HG02763 (cell line): Measurements from ENCODE around the gene MRPS34.

Experiments
- ATAC-seq: cut with Tn5 transposase; IDR thresholded peaks from one replicate; pipeline ENCODE4 v1.9.1; 2021; ENCODE audit warnings: mild to moderate bottlenecking, moderate library complexity; ENCODE audit not compliant: unreplicated experiment

Gene MRPS34

DNA sequence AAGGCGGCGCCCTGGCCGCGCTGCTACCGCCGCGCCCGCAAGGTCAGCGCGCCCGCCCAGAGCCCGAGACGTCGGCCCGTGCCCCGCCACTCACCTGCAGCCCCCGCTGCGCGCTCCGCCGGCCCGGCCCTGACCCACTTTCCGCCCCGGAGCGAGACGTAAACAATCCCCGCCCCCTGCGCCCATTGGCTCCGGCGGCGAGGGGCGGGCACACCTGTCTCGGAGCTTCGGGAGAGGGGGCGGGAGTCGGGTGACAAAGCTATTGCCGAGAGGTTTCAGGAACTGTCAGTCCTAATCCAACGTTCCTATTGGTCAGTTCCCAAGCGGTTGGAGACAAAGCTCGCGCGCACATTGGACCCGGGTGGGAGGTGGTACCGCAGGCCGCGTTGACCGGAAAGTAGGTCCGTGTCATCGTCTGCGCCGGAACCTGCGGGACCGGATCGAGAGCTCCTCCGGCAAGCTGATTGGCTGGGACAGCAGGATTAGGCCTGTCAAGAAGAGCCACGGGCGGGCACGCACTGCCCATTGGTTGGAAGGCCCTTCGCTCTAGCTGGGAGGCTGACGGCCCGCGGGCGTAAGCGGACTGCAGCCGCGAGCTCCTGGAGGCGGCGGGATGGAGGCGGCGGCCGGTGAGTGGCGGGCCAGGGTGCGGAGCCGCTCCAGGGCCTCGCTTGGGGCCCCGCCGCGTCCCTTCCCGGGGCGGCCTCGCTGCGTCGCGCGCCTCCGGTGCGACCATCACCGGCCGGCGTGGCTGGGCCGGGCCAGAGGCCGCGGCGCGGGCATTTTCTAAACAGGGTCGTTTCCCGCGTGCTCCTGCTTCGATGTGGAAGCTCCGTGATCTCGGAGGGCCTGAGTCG lies 9.7 kb upstream of the MRPS34 start, which contains the start of the genes NUBP2 and SPSB3:
TSS of gene NUBP2 (plus strand) at position 553 of the 857 bp plus-strand sequence. CDS start at position 614, 61 bp downstream.
TSS of gene SPSB3 (minus strand) at position 164 of the 857 bp plus-strand sequence. CDS start 1,088 bp downstream, outside the sequence.
- ATAC-seq, result peak; percentile 87

DNA sequence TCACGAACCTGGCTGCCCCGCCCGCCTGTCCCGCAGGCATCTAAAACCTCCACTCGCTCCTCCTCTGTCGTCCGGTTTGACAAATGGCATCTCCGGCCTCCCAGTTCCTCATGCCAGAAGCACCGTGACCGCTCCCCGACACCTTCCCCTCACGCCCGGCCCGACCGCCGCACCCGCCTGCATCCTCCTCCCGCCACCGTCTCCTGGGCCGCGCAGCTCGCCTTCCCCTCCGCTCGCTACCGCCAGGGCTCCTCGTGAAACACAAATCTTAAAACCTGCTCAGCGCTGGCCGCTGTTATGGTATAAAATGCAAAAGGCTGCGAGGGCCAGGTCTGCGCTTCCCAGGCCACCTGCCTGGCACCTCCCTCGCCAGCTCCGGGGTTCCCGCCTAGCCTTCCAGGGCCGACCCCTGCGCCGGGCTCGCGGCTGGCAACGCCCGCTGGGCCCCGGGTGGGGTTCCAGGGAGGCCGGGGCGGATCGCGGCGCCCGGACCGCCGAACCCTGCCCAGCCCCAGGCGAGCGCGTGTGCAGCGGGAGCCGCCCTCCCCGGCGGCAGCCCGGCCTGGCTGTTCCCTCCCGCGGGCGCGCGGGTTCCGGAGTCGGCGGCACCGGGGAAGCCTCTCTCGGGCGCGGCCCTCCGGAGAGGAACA lies 8.9 kb upstream of the MRPS34 start:
- ATAC-seq, result peak; percentile 1

DNA sequence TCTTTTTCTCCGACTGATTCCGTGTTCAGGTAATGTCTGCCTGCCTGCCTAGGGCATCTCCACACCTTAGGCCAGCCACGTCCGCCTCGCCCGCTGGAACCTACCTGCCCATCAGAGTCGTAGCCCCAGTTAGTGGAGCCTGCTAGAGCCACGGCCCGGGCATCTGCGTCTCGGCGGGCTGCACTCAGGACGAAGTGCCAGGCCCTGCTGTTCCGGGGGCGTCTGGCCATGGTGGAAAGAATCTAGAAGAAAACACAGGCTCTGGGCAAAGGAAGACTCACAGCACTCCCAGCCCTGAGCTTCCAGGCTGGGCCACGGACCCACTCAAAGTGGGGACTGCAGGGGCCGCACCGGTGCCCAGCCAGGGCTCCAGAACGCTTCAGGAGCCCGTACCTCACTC lies 8.3 kb upstream of the MRPS34 start:
- no peak for ATAC-seq

DNA sequence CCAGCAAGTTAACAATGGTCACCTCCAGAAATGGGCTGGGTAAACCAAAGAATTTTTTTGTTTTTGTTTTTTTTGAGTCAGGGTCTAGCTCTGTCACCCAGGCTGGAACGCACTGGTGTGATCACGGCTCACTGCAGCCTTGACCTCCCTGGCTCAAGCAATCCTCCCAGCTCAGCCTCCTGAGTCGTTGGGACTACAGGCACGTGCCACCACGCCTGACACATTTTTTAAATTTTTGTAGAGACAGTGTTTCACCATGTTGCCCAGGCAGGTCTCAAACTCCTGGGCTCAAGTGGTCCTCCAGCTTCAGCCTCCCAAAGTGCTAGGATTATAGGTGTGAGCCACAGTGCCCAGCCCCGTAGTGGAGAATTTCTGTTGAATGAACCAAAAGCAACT lies 7.7 kb upstream of the MRPS34 start:
- ATAC-seq, result no peak

DNA sequence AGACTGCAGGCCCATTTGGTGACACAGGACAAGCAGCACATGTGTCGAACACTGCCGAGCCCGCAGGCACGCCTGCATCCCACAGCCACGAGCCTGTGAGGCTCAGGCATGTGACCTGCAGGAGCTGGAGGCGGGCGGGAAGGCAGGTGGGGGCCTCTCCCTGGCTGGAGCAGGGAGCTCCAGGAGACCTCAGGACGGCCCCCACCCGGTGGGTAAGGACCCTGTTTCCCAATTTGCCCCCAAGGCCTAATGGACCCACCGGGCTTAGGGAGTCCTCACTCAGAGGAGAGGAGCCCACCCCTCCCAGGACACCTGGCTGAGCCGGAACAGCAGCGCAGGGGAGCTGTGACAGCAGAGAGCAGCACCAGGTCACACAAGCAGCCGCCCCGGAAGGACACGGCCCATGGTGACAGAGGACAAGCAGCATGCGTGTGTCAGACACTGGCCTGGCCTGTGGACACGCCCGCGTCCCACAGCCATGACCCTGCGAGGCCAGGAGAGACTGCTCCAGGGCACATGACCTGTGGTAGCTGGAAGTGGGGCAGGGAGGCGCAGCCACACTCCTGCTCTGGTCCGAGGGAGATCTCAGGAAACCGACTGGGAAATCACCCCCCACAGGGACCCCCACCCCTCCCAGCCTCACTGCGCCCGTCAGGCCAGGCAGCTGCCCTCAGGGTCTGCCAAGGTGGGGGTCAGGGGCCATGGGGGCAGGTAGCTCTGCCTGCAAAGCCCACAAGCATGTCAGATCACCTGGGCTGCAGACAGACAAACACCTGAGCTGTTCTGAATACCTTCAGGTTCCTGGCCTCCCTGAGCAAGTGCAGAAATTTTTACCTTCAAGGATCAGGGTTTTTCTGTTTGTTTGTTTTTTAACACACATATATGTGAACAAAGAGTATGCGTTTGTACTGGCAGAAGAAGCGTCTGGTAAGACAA lies 7.1 kb upstream of the MRPS34 start:
- no peak for ATAC-seq

DNA sequence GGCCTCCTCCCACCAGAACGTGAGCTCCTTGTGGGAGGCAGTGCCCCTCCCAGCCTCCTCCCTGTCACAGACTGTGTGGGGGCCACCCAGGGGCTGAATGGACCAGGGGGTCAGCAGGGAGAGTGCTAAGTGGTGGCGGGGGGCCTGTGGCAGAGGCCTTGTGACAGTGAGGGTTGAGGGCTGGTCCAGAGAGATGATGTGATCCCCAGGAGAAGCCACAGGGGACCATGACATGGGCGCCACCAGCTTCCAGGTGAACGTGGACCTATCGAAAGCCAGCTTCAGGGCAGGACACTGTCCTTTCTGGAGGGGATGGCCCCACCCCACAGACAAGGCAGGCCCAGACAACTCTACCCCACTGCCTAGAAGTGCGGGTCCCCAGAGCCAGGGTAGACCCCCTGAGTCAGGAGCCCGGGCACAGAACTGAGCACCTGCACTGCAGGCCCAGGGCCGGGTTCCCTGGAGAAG lies 6.3 kb upstream of the MRPS34 start:
- ATAC-seq, result no peak

DNA sequence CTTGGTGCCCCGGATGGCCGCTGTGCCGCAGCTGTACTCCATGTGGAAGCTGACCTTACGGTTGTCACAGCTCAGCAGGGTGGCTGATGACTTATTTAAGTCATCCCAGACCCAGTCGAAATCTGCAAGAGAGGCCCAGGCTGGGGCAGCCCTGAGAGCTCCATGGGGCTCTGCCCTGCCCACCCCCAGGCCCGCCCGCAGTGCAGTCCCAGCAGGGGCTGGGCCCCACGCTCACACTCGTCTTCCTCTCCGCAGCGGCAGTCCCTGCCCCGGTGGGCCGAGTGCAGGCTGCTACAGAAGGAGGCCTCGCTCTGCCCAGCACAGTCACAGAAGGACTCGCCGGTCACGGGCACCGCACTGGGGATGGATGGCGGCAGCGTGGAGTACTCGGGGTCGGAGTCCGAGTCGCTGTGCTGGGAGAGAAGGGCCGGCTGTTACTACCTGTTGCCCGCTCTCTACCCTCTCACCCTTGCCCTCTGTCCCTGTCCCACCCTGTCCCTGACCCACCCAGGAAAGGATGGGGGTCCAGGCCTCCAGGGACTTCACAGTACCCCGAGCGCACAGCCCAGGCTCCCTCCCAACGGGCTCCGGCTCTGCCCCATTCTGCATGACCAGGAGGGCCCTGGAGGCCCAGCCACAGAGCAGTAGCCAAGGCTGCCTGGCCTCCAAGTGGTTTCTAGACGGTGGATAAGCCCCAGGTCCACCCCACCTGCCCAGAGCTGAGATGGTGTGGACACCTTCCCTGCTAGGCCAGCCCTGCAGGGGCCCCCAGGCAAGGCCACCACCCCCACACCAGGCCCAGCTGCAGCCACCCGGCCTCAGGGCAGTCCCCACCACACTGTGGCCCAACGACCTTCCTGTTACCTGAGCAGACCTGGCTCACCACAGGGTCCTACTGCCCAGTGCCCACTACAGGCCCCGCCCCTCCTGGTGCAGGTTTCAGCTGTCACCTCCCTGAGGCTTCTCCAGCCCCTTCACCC lies 5.6 kb upstream of the MRPS34 start:
- no peak for ATAC-seq

DNA sequence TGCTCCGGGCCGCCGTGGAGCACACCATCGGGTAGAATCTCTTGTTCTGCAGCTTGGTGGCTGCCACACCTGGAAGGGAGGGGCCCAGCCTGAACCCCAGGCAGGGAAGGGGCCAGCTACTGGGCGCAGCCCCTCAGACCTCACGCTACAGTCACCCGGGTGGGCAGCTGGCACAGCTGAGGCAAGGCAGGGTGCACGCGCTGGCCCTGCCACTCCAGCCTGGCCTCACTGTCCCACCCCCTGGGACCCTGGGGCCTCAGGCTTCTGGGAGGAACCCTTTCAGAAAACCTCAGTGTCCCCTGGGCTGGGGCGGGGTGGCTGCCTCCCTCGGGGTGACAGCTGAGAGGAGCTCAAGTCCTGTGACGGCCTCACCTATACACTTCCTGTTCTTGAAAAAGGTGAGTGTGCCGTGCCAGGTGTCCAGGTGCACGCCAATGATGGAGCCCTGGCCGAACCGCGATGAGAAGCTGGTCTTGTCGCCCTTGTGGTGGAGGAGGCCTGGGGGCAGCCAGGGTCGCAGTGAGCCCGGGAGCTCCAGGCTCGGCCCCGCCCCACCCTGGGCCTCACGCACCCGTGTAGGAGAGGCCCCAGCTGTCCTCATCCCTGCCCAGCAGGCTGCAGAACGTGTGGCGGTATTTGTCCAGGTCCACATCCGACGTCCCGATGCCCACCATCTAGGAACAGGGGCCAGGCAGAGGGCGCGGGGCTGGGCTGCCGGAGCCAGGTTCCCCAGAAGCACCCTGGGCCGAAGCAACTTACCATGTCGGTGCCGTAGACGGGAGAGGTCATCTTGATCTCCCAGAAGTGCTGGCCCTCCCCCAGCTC lies 4.7 kb upstream of the MRPS34 start:
- no peak for ATAC-seq

DNA sequence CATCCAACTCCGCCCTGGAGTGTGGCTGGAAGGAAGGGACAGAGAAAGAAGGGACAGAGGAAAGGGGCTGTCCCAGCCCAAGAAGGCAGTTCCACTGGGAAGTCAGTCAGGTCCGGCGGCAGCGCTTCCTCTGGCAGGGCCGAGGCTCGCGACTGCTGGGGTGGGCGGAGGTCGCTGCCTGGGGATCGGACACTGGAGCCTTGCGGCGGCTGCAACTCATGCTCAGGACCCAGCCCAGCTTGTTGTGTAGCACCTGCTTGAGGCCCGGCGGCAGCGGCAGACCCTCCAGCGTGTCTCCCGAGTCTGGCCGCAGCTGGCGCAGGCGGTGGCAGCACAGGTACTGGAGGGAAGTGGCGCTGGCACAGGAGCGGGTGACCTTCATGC lies 4.0 kb upstream of the MRPS34 start:
- ATAC-seq, result no peak

DNA sequence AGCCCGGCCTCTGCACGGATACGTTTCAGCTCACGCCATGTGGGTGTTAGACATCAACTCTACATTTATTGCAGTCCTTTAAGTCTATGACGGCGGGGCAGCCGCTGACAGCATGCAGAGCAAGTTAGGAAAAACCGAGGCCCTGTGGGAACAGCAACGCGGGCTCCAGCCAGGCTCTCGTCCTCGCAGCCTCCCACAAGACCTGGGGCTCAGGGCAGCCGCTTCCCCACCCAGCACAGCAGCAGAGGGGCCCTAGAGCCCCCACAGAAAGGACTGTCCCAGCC lies 3.7 kb upstream of the MRPS34 start:
- no peak for ATAC-seq

DNA sequence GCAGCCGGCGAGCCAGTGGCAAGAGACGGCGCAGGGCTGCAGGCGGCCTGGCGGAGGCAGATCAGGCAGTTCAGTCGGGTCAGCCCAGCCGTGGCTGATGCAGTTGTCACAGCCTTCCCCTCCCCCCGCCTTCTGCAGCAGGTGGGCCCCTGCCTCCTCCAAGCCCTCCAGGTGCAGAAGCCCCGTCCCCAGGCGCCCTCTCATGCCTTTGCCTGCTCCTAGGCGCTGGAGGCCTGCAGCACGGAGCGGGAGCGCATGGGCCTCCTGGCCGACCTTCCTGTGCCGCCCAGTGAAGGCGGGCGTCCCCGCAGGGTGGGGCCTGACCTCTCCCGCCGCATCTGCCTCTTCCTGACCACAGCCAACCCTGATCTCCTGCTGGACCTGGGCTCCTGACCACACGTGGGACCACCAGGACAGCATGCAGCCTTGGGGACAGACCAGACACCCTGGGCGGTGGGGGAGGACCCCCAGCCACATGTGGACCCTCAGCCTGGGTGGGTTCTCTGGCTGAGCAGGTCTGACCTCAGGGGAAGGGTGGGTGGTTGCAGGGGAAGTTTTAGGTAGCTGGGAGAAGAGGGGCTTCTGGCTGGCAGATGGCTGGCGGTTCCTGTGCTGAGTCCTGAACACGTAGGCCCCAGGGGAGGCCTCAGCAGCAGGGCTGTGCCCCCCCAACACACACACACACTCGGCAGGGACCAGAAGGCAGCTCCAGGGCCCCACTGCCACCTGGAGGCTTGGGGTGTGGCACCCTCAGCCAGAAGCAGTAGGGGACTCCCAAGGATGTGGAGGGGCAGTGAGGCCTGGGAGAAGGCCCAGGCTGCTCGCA lies 3.1 kb upstream of the MRPS34 start:
- no peak for ATAC-seq

DNA sequence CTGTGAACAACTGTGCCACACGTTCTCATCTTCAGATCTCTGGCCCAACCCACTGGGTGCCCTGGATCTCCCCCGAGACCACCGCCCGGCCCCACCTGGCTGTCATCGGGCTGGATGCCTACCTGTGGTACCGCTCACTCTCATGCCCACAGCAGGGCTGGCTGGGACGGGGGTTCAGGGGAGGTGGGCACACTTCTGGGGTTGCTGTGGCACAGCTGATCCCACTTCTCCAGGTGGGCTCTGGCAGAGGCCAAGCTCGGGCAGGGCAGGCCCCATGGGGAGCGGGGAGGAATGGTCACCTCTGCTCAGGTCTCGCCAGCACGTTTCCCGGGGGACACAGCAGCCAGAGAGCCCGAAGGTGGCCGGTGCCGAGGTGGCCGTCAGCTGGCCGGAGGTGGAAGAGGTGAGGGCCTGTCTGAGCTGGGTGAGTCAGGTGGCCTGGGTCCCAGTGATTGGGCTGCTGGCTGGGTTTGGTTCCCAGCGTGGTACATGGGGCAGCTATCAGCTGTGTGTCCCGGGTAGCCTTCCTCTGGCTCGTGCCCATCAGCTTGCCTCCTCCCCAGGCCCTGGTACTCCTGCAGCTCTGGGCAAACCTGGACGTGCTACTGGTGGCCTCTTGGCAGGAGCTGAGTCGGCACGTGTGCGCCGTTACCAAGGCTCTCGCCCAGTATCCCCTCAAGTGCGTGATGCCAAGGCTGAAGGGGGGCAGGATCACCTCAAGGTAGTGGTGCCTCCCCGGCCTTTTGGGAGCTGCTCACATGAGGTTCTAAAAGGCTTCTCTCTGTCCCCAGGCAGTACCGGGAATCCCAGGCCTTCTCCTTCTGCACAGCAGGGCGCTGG lies 2.3 kb upstream of the MRPS34 start:
- ATAC-seq, result no peak

DNA sequence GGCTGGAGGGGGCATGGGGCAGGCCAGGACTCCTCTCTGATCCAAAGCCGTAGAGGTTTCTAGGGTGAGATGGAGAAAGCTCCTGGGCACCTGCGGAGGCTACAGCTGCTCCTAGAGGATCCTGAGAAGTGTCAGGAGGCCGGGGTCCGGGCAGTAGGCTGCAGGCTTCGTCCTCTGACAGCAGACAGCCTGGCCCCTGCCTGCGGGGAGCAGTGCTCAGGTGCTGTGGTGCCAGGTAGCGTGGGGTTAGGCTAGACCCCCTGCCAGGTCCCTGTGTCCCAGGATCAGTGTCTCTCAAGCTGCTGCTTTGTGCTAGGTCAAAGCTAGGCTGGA lies 1.5 kb upstream of the MRPS34 start:
- ATAC-seq, result no peak

DNA sequence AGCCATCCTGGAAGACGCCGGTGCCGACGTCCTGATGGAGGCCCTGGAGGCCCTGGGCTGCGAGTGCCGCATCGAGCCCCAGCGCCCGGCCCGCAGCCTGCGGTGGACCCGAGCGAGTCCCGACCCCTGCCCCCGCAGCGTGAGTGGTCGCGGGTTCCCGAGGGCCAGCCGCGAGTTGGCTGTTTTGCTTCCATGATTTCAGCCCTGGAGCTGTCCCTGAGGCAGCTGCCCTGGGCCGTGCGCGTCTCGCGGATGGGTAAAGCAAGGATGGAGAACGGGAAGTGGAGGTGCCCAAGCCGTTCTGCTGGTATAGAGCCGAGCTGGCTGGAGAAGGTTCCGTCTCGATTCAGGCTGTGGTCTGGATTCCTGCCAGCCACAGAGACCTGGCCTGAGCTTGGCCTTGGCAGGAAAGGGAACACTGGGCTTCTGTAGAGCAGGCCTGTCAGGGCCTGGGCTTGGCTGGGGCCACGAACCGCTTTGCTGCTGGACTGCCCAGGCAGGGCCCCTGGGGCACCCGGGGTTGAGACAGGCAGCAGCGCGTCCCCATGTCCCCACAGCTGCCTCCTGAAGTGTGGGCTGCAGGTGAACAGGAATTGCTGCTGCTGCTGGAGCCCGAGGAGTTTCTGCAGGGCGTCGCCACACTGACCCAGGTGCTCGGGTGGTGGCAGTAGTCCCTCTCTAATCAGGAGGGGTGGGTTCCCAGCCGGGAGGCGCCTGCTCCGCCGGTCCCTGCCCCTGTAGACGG lies 941 bp upstream of the MRPS34 start:
- no peak for ATAC-seq

DNA sequence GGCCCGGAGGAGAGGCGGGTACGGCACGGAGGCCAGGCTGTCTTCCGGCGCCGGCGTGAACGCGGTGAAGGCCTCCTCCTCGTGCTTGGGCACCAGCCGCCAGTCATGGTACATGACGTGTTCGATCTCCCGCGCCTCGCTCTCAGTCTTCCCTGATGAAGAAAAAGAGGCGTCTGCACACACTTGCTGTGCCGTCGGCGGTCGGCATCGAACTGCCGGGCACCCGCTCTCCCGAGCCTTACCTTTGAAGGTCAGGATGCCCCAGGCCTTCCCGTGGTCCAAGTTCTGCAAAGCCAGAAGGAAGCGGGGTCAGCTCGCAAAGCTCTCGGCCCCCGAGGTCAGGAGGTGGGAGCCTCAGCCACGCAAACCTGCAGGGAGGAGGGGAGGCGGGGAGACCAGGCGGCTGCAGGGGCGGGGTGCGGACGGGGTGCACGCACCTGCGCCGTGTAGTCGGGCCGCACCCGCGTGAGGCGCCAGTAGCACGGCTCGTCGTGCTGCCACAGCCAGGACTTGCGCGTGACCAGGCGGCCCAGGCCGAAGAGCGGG lies 499 bp downstream of the MRPS34 start, which contains the start of gene EME2:
TSS of gene EME2 (plus strand) at position 449 of the 546 bp plus-strand sequence. CDS start 418 bp downstream, outside the sequence.
- peak; percentile 7 for ATAC-seq

DNA sequence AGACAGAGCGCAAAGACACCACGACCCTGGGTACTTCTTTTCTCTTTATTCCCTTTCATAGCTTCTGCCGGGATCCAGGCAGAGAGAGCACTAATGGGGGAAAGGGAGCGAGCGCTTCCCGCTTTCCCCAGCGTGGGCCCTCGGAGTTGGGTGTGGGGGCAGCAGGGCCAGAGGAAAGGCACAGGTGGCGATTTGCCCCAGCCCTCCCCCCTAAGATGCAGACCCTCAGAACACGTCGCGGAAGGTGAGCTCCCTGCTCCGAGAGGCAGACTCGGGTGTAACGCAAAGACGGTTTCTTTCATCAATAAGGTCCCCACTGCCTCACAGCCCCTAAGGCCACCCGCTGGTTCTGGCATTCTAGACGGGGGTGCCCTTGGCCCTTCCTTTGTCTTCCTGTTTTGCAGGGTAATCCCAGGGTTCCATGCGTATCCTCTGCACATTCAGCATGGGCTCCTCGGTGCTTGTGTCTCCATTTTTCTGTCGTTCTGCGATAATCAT lies 1.0 kb downstream of the MRPS34 start:
- no peak for ATAC-seq
